Measurements from ENCODE around the gene ETV6.

DNA sequence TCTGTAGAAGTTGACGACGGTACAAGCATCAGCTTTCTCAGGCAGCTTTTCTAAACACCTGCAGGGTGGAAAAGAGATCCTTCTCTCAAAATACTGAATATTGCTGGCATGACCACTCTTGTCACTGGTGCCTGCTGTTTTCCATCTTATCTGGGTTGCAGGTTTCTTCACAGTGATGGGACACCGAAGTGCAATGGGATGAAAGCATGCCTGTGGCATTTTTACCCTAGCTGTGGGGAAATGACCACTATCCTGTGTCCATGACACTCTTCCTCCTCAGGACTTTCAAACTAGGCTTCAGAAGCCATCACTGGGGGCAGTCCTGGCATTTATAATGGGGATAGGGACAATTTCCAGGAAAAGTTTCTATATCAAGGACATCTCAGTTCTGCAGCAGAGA lies 98.5 kb downstream of the ETV6 start:
- TF ChIP-seq CTCF (IDR thresholded peaks at IDR 0.05) (no peak), POLR2A (IDR thresholded peaks at IDR 0.05) (no peak)

Measured in uterus (tissue), 2 donors.